Progenitor cell of endocrine pancreas (in vitro differentiated cells): ENCODE results near the gene DDX23. TPM values are rescaled to one million over a fixed set of nuclear protein-coding genes. Genes with fewer than 3 reads are reported as not detected.

Experiments
- DNase-seq: peaks from one replicate; pipeline ENCODE4 v3.0.0; 2021; ENCODE audit warnings: low spot score; ENCODE audit not compliant: unreplicated experiment
- H3K27ac Mint-ChIP-seq: 2 replicates; pipeline ENCODE4 v1.8.0; 2021; ENCODE audit warnings: mild to moderate bottlenecking, moderate library complexity, mixed read lengths
- H3K27me3 Mint-ChIP-seq: 2 replicates; pipeline ENCODE4 v1.8.0; 2021; ENCODE audit warnings: mixed read lengths
- H3K36me3 Mint-ChIP-seq: 2 replicates; pipeline ENCODE4 v1.8.0; 2022; ENCODE audit warnings: mixed read lengths; ENCODE audit not compliant: insufficient read depth
- H3K4me1 Mint-ChIP-seq: 2 replicates; pipeline ENCODE4 v1.8.0; 2021; ENCODE audit warnings: low read depth, mixed read lengths
- H3K4me3 Mint-ChIP-seq: 2 replicates; pipeline ENCODE4 v1.8.0; 2021; ENCODE audit warnings: low read depth, mild to moderate bottlenecking, moderate library complexity, mixed read lengths
- H3K9me3 Mint-ChIP-seq: 2 replicates; pipeline ENCODE4 v1.8.0; 2021; ENCODE audit warnings: low read depth, mixed read lengths
- CTCF ChIP-seq: fragments of 200-600 bp; sonication (generic); IDR thresholded peaks from one replicate; pipeline ENCODE4 v1.5.0; 2021; ENCODE audit warnings: antibody characterized with exemption, mild to moderate bottlenecking; ENCODE audit not compliant: unreplicated experiment
- total RNA-seq: library from RNA; stranded (reverse); gene quantifications from 2 replicates; pipeline ENCODE4 v1.2.1, GENCODE V29; 2021

Gene DDX23
- total RNA-seq, 1 donor from 2014 or later: 129 TPM

GRCh38 chr12:48786591-48787544, 65.1 kb downstream of the DDX23 start:
- TF ChIP-seq CTCF: no peak
- H3K27ac Mint-ChIP-seq: peak overlapping the region; percentile 96

GRCh38 chr12:48783432-48783831, 68.5 kb downstream of the DDX23 start:
- TF ChIP-seq CTCF: no peak
- Mint-ChIP-seq H3K4me1 (peaks cover 21% of the 10 kb centered on the region), H3K9me3 (no peaks in the 10 kb centered on the region), H3K27me3 (no peaks in the 10 kb centered on the region), H3K4me3 (no peak overlapping the region), H3K36me3 (peaks cover 10% of the 10 kb centered on the region), H3K27ac (no peak overlapping the region)
- DNase-seq: no peak

More at GRCh38 chr12:48786591-48787544, 65.1 kb downstream of the DDX23 start:
- Mint-ChIP-seq H3K27me3 (no peaks in the 10 kb centered on the region), H3K36me3 (peaks cover 4% of the 10 kb centered on the region), H3K4me3 (peak overlapping the region; percentile 94), H3K4me1 (peaks cover 33% of the 10 kb centered on the region), H3K9me3 (no peaks in the 10 kb centered on the region)
- no peak for DNase-seq

GRCh38 chr12:48782457-48783395, 69.2 kb downstream of the DDX23 start:
- DNase-seq: no peak
- H3K36me3 Mint-ChIP-seq: peaks cover 12% of the 10 kb centered on the region
- TF ChIP-seq CTCF: no peak
- peak overlapping the region; percentile 18 for H3K27ac Mint-ChIP-seq
- H3K9me3 Mint-ChIP-seq: no peaks in the 10 kb centered on the region
- peaks cover 17% of the 10 kb centered on the region for H3K4me1 Mint-ChIP-seq
- no peaks in the 10 kb centered on the region for H3K27me3 Mint-ChIP-seq
- H3K4me3 Mint-ChIP-seq: no peak overlapping the region

GRCh38 chr12:48781750-48782456, 70.1 kb downstream of the DDX23 start:
- Mint-ChIP-seq H3K27me3 (no peaks in the 10 kb centered on the region), H3K4me1 (peaks cover 9% of the 10 kb centered on the region), H3K27ac (peak overlapping the region; percentile 89), H3K9me3 (no peaks in the 10 kb centered on the region), H3K4me3 (no peak overlapping the region), H3K36me3 (peaks cover 13% of the 10 kb centered on the region)
- no peak for DNase-seq
- no peak for TF ChIP-seq CTCF
